ENCODE measurements around the gene NR3C2.
"Not testable (repeated sequence)": the region's sequence is repeated elsewhere in the genome, so short reads cannot be mapped to it uniquely, and the experiment has no call there.

NR3C2 gene

DNA sequence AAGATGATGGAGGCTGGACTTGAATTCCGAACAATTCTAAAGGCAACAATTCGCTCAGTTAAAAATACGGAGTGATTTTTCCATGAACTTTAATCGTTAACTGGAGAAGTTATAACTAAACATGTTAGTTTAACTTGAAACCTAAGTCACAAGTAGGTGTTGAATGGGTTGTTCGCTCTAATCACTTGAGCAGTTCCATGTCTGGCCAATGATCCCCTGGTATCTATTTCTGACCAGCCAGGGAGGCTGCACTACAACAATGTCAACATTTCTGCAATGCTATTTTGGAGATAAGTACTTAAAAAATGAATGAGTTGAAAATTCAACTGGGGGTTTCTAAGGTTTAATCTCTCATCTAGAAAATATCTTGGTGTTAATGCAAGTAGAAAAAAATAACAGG lies 112.5 kb downstream of the NR3C2 start:
- no peak for TF ChIP-seq ZFX (IDR thresholded peaks at IDR 0.05; ENCODE audit: borderline replicate concordance)
- TF ChIP-seq, protein P1, sequence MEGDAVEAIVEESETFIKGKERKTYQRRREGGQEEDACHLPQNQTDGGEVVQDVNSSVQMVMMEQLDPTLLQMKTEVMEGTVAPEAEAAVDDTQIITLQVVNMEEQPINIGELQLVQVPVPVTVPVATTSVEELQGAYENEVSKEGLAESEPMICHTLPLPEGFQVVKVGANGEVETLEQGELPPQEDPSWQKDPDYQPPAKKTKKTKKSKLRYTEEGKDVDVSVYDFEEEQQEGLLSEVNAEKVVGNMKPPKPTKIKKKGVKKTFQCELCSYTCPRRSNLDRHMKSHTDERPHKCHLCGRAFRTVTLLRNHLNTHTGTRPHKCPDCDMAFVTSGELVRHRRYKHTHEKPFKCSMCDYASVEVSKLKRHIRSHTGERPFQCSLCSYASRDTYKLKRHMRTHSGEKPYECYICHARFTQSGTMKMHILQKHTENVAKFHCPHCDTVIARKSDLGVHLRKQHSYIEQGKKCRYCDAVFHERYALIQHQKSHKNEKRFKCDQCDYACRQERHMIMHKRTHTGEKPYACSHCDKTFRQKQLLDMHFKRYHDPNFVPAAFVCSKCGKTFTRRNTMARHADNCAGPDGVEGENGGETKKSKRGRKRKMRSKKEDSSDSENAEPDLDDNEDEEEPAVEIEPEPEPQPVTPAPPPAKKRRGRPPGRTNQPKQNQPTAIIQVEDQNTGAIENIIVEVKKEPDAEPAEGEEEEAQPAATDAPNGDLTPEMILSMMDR (IDR thresholded peaks at IDR 0.05) = no peak
- no peak overlapping the region for H3K27ac ChIP-seq

DNA sequence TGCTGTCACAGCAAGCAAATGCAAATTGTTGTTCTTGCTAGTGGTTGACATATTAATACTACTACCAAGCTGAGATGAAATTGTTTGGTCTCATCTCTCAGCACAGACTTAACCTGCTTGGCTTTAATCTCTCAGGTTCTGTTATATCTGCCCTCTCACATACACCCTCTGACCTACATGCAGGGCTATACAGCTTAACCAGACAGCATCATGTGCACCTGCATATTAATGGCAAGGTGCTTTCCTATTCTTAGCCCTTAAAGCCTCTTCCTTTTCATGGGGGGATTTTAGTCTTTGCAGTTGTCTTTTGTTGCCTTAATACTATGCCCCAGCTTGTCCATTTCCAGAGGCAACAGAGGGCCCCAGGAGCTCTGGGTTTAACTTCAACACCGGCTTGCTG lies 114.5 kb downstream of the NR3C2 start:
- no peak overlapping the region for H3K27ac ChIP-seq
- no peak for TF ChIP-seq ZFX (IDR thresholded peaks at IDR 0.05; ENCODE audit: borderline replicate concordance)
- TF ChIP-seq, protein P1 (IDR thresholded peaks at IDR 0.05) = no peak

DNA sequence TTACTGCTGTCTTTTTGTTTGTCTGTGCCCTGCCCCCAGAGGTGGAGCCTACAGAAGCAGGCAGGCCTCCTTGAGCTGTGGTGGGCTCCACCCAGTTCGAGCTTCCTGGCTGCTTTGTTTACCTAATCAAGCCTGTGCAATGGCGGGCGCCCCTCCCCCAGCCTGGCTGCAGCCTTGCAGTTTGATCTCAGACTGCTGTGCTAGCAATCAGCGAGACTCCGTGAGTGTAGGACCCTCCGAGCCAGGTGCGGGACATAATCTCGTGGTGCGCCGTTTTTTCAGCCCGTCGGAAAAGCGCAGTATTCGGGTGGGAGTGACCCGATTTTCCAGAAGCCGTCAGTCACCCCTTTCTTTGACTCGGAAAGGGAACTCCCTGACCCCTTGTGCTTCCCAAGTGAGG lies 118.9 kb downstream of the NR3C2 start:
- not testable (repeated sequence) for H3K27ac ChIP-seq

DNA sequence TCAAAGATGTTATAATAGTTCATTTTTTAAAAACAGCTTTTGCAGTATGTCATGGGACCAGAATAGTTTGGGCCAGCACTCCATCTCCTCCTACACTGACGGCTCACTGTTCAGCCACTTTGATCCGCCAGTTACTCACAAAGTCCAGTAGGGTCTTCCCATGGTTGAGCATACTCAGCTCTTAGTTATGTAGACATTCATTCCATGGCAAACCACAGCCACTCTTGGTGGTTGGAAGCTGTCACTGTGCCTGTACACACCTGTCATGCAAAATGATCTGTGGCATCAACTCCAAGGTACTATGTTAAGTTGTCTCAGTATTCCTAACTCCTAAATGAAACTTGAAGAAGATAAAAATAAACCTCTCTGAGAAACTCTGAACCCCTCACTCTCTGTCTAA lies 127.2 kb downstream of the NR3C2 start:
- H3K27ac ChIP-seq = no peak overlapping the region
- TF ChIP-seq, protein P1 (IDR thresholded peaks at IDR 0.05) = no peak
- TF ChIP-seq ZFX (IDR thresholded peaks at IDR 0.05; ENCODE audit: borderline replicate concordance) = no peak

DNA sequence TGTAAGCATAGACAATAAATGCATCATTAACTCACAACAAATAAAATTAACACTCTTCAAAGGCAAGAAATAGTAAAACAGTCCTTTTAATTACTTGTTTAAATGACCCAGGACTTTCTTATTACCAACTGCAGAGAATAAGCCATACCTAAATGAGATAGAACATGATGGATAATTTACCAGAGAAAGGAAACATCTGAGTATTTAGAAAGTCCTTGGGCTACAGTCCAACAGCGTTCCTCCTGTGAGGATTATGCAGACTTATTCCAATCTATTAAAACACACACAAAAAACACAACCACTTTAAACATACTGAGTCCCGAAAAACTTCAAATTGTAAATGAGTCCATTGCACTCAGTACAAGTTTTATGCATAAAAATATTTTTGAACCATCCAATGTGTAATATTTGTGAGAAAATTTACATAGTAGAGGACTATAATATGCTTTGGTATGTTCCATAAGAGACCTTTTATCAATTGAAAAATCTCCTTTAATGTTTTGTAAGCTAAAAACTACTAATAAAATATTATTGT lies 129.2 kb downstream of the NR3C2 start:
- no peak for TF ChIP-seq ZFX (IDR thresholded peaks at IDR 0.05; ENCODE audit: borderline replicate concordance)
- TF ChIP-seq, protein P1 (IDR thresholded peaks at IDR 0.05) = no peak
- H3K27ac ChIP-seq = no peak overlapping the region

DNA sequence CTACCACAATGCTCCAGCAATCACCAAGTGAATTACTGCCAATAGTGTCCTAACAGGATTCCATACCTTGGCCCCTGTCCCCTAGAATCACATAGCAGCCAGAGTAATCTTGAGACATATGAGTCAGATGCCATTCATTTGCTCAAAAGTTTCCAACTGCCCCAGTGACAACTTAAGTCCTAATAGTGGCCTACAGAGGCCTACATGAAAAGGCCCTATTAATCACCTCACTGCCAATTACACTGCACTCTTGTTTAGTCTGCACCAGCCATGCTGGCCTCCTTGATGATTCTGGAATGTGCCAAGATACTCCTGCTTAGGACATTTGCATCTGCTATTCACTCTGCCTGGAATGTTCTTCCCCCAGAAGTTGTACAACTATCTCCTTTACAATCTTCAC lies 130.7 kb downstream of the NR3C2 start:
- no peak overlapping the region for H3K27ac ChIP-seq
- TF ChIP-seq ZFX (IDR thresholded peaks at IDR 0.05; ENCODE audit: borderline replicate concordance) = no peak
- TF ChIP-seq, protein P1 (IDR thresholded peaks at IDR 0.05) = no peak

DNA sequence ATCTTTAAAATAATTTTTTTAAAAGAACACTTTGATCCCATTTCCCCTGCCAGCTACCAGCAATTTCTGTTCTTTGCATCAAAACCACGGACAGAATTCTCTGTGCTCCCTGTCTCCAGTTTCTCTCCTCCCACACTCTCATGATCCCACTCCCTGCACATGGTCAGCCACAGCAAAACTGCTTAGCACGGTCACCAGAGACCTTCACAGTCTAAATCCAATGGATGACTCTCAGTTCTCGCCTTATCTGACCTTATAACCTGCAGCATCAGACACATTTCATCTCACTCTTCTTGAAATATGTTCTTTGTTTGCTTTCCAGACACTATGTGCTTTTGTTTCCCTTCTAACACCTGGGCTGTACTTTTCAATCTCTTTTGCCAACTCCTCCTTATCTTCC lies 131.5 kb downstream of the NR3C2 start:
- no peak for TF ChIP-seq ZFX (IDR thresholded peaks at IDR 0.05; ENCODE audit: borderline replicate concordance)
- TF ChIP-seq, protein P1 (IDR thresholded peaks at IDR 0.05) = no peak
- no peak overlapping the region for H3K27ac ChIP-seq

DNA sequence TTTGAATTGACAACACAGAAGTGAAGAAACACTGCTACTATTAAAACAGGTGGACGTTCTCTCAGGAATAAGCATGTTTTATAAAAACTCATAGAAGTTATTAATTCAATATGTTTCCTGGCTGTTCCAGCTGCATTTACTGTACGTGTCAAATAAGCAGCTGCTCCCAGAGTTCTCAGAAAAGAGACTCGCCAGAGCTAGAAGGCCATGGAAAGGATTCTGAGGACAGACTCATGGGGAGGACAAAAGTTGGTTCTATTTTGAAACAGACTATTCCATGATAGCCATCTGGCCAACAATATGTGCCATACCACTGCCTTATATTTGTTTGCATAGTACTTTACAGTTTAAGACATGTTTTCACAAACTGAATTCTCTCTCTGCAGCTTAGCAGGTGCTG lies 136.5 kb downstream of the NR3C2 start:
- TF ChIP-seq, protein P1 (IDR thresholded peaks at IDR 0.05) = no peak
- no peak for TF ChIP-seq ZFX (IDR thresholded peaks at IDR 0.05; ENCODE audit: borderline replicate concordance)
- H3K27ac ChIP-seq = no peak overlapping the region
